ENCODE results near the gene HIVEP3.

HIVEP3 gene

DNA sequence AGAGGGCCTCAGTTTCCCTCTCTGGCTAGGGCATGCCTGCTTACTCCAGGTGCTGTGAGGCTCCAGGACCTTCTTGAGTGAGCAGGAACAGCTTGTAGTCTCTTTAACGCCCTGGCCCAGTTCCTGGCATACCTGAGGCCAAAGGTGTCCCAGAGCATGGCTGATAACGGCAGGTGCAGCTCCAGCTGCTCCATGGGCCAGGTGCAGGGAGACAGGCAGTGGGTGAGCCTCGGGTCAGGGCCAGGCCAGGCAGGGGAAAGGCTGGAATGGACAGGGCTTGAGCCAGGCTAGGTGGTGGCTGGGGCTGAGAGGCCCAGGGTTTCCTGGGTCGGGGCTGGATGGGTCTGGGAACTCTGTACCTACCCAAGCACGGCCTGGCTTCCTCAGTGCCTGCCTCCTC lies 452.6 kb downstream of the HIVEP3 start:
- H3K27me3 ChIP-seq (ENCODE audit: insufficient read depth, insufficient read length), result peaks cover 3% of the 10 kb centered on the region
- H3K36me3 ChIP-seq (ENCODE audit: insufficient read depth, insufficient read length, low read length), result no peaks in the 10 kb centered on the region
- no peak overlapping the region for H3K4me3 ChIP-seq (ENCODE audit: insufficient read length, low read depth)
- no peak for TF ChIP-seq YY1 (IDR thresholded peaks at IDR 0.05; ENCODE audit: insufficient read depth, insufficient read length)
- H3K9me3 ChIP-seq (ENCODE audit: insufficient read depth, low read length), result no peaks in the 10 kb centered on the region
- no peaks in the 10 kb centered on the region for H3K4me1 ChIP-seq (ENCODE audit: insufficient read depth, insufficient read length)
- no peak for DNase-seq (ENCODE audit: low read depth, low spot score)
- H3K9ac ChIP-seq (ENCODE audit: insufficient read length, low read depth), result no peak overlapping the region

GRCh38 chr1:41465741-41466140 lies 453.0 kb downstream of the HIVEP3 start:
- Histone ChIP-seq H3K36me3 (ENCODE audit: insufficient read depth, insufficient read length, low read length) (no peaks in the 10 kb centered on the region), H3K9me3 (ENCODE audit: insufficient read depth, low read length) (no peaks in the 10 kb centered on the region), H3K9ac (ENCODE audit: insufficient read length, low read depth) (no peak overlapping the region), H3K4me3 (ENCODE audit: insufficient read length, low read depth) (no peak overlapping the region), H3K4me1 (ENCODE audit: insufficient read depth, insufficient read length) (no peaks in the 10 kb centered on the region), H3K27me3 (ENCODE audit: insufficient read depth, insufficient read length) (peaks cover 3% of the 10 kb centered on the region)
- no peak for DNase-seq (ENCODE audit: low read depth, low spot score)
- no peak for TF ChIP-seq SUZ12 (IDR thresholded peaks at IDR 0.05; ENCODE audit: extremely low read depth, insufficient read depth, insufficient read length)

DNA sequence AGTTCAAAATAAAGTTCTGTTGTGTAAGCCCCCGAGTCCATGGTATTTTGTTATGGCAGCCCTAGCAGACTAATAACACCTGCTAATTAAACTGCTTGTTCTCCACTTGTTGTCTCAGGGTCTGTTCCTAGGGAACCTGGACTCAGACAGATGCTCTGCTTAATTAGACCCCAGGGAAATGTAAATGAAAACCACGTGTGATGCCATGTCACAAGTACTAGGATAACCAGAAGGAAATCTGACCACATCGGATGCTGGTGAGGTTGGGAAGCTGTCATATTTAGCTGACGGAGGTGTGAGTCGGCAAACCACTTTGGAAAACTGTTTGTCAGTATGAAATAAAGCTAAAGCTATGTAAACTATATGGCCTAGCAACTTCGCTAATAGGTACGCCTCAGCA lies 453.8 kb downstream of the HIVEP3 start:
- Histone ChIP-seq H3K4me1 (ENCODE audit: insufficient read depth, insufficient read length) (no peaks in the 10 kb centered on the region), H3K36me3 (ENCODE audit: insufficient read depth, insufficient read length, low read length) (no peaks in the 10 kb centered on the region), H3K4me3 (ENCODE audit: insufficient read length, low read depth) (no peak overlapping the region), H3K9ac (ENCODE audit: insufficient read length, low read depth) (no peak overlapping the region), H3K9me3 (ENCODE audit: insufficient read depth, low read length) (no peaks in the 10 kb centered on the region), H3K27me3 (ENCODE audit: insufficient read depth, insufficient read length) (peaks cover 3% of the 10 kb centered on the region)
- TF ChIP-seq YY1 (IDR thresholded peaks at IDR 0.05; ENCODE audit: insufficient read depth, insufficient read length) (no peak), ZNF274 (IDR thresholded peaks at IDR 0.05; ENCODE audit: low read depth, low read length) (no peak), SUZ12 (IDR thresholded peaks at IDR 0.05; ENCODE audit: extremely low read depth, insufficient read depth, insufficient read length) (no peak)
- DNase-seq (ENCODE audit: low read depth, low spot score), result no peak

GRCh38 chr1:41463516-41463915 lies 455.2 kb downstream of the HIVEP3 start:
- Histone ChIP-seq H3K4me3 (ENCODE audit: insufficient read length, low read depth) (no peak overlapping the region), H3K4me1 (ENCODE audit: insufficient read depth, insufficient read length) (no peaks in the 10 kb centered on the region), H3K36me3 (ENCODE audit: insufficient read depth, insufficient read length, low read length) (no peaks in the 10 kb centered on the region), H3K27me3 (ENCODE audit: insufficient read depth, insufficient read length) (peaks cover 3% of the 10 kb centered on the region), H3K9me3 (ENCODE audit: insufficient read depth, low read length) (no peaks in the 10 kb centered on the region), H3K9ac (ENCODE audit: insufficient read length, low read depth) (no peak overlapping the region)
- DNase-seq (ENCODE audit: low read depth, low spot score), result no peak
- TF ChIP-seq YY1 (IDR thresholded peaks at IDR 0.05; ENCODE audit: insufficient read depth, insufficient read length) (no peak), ZNF274 (IDR thresholded peaks at IDR 0.05; ENCODE audit: low read depth, low read length) (no peak), SUZ12 (IDR thresholded peaks at IDR 0.05; ENCODE audit: extremely low read depth, insufficient read depth, insufficient read length) (no peak)

GRCh38 chr1:41462680-41463004 lies 456.1 kb downstream of the HIVEP3 start:
- Histone ChIP-seq H3K27me3 (ENCODE audit: insufficient read depth, insufficient read length) (peaks cover 3% of the 10 kb centered on the region), H3K9ac (ENCODE audit: insufficient read length, low read depth) (no peak overlapping the region), H3K36me3 (ENCODE audit: insufficient read depth, insufficient read length, low read length) (no peaks in the 10 kb centered on the region), H3K9me3 (ENCODE audit: insufficient read depth, low read length) (no peaks in the 10 kb centered on the region), H3K4me3 (ENCODE audit: insufficient read length, low read depth) (no peak overlapping the region), H3K4me1 (ENCODE audit: insufficient read depth, insufficient read length) (no peaks in the 10 kb centered on the region)
- DNase-seq (ENCODE audit: low read depth, low spot score), result no peak
- TF ChIP-seq ZNF274 (IDR thresholded peaks at IDR 0.05; ENCODE audit: low read depth, low read length) (no peak), SUZ12 (IDR thresholded peaks at IDR 0.05; ENCODE audit: extremely low read depth, insufficient read depth, insufficient read length) (no peak), YY1 (IDR thresholded peaks at IDR 0.05; ENCODE audit: insufficient read depth, insufficient read length) (no peak)

DNA sequence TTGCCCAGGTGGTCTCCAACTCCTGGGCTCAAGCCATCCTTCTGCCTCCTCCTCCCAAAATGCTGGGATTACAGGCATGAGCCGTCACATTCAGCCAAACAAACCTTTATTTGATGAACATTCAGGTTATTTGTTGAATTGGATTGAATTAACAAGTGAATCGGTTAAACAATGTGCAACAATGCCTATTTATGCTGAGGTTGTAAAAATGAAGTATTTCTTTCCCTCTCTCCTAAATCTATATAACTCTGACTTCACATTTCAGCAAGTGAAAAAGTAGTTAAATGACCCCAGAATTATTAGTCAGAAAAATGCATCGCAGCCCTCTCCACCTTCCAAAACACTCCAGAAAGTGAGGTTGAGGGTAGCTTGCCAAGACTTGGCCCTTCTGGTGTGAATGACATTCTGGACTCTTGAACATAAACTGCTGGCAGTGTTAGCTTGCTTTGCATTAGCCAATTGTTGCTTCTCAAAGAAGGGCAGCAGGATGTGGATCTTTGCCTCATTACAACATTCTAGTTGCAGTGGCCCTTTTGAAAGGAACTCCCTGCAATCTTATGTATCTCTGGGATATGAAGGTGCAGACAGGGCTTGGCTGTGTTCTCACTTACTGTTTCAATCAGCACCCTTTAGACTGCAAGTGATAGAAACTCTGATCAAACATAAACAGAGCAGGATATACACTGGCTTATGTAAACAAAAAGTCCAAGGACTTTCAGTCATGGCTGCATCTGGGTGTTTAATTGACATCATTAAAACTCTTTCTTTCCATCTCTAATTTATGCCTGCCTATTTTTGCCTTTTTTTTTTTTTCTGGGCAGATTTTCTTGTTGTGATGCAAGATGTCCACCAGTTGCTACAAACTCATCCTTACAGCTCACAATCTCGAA lies 456.7 kb downstream of the HIVEP3 start:
- H3K4me1 ChIP-seq (ENCODE audit: insufficient read depth, insufficient read length), result no peaks in the 10 kb centered on the region
- no peak for DNase-seq (ENCODE audit: low read depth, low spot score)

DNA sequence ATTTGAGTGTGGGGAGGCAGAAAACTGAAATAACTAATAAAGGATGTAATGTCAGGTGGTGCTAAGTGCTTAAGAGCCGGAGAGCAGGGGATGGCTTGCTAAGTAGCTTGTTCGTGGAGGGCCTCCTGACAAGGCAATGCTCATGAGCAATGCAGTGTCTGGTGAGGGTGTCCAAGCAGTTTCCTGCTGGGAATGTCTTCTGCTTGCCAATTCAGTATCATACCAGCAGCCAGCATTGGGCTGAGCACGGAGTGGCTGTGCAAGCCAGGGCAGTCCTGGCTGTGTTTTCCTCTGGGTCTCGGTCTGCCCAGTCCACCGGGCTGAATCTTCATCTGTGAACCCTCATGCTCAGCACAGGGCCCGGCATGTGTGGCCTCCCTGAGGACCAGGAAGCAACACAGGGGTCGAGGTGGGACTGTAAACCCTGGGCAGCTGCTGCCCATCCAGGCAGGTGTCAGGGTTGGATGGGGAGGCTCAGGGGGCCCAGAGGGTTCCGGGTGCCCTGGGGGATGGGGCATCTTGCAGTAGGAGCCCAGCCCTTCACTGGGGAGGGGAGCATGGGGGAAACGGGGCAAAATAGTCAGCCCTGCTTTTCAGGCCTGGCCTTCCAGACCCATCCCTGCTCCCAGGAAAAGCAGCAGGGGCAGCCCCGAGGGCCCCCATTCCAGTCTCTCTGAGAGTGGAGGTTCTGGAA lies 461.7 kb downstream of the HIVEP3 start:
- no peaks in the 10 kb centered on the region for H3K9me3 ChIP-seq (ENCODE audit: insufficient read depth, low read length)
- H3K4me3 ChIP-seq (ENCODE audit: insufficient read length, low read depth), result no peak overlapping the region
- H3K27me3 ChIP-seq (ENCODE audit: insufficient read depth, insufficient read length), result no peaks in the 10 kb centered on the region
- DNase-seq (ENCODE audit: low read depth, low spot score), result no peak
- H3K9ac ChIP-seq (ENCODE audit: insufficient read length, low read depth), result no peak overlapping the region
- H3K36me3 ChIP-seq (ENCODE audit: insufficient read depth, insufficient read length, low read length), result no peaks in the 10 kb centered on the region
- peaks cover 3% of the 10 kb centered on the region for H3K4me1 ChIP-seq (ENCODE audit: insufficient read depth, insufficient read length)
- TF ChIP-seq YY1 (IDR thresholded peaks at IDR 0.05; ENCODE audit: insufficient read depth, insufficient read length) (no peak), ZNF274 (IDR thresholded peaks at IDR 0.05; ENCODE audit: low read depth, low read length) (no peak), SUZ12 (IDR thresholded peaks at IDR 0.05; ENCODE audit: extremely low read depth, insufficient read depth, insufficient read length) (no peak)

More for the DNA sequence above, 456.7 kb downstream of the HIVEP3 start:
- Histone ChIP-seq H3K9ac (ENCODE audit: insufficient read length, low read depth) (no peak overlapping the region), H3K9me3 (ENCODE audit: insufficient read depth, low read length) (no peaks in the 10 kb centered on the region), H3K4me3 (ENCODE audit: insufficient read length, low read depth) (no peak overlapping the region), H3K36me3 (ENCODE audit: insufficient read depth, insufficient read length, low read length) (no peaks in the 10 kb centered on the region), H3K27me3 (ENCODE audit: insufficient read depth, insufficient read length) (peaks cover 3% of the 10 kb centered on the region)
- no peak for TF ChIP-seq YY1 (IDR thresholded peaks at IDR 0.05; ENCODE audit: insufficient read depth, insufficient read length)
- TF ChIP-seq SUZ12 (IDR thresholded peaks at IDR 0.05; ENCODE audit: extremely low read depth, insufficient read depth, insufficient read length), result no peak
- TF ChIP-seq ZNF274 (IDR thresholded peaks at IDR 0.05; ENCODE audit: low read depth, low read length), result no peak
